HG03571 (cell line): ENCODE measurements around the gene ANO10.
"Not testable (repeated sequence)": the region's sequence is repeated elsewhere in the genome, so short reads cannot be mapped to it uniquely, and the experiment has no call there.

Source experiments
- ATAC-seq: cut with Tn5 transposase; IDR thresholded peaks from one replicate; pipeline ENCODE4 v1.9.1; 2021; ENCODE audit not compliant: unreplicated experiment

ANO10 gene

DNA sequence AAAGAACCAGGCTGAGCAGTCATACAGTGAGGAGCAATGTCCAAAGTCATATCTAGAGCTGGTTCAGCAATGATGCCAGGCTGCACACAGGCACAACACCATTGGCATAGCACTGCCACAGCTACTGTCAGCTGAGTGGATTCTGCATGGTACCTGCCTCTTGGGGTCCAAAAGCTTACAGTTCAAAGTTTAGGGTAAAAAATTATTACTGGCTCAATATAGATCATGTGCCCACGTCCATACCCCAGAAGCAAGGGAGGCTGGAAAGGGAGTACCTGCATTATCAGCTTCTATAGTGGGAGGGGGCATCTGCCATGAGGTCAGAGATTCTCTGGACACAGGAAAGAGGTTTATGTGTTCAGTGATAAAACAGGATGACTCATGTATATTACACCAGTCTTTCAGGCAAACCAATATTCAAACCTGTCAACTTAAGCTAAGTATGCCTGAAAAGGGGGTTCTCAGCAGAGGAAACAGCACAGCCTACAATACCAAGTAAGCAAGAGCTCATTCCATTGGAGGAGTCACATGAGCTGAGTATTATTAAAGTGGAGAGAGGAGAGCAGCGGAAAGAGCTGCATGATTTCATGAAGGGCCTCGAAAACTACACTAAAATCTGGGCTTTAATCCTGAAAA, 99.0 kb downstream of the ANO10 start:
- ATAC-seq = no peak

GRCh38 chr3:43521941-43522340, 99.9 kb downstream of the ANO10 start:
- ATAC-seq = no peak

DNA sequence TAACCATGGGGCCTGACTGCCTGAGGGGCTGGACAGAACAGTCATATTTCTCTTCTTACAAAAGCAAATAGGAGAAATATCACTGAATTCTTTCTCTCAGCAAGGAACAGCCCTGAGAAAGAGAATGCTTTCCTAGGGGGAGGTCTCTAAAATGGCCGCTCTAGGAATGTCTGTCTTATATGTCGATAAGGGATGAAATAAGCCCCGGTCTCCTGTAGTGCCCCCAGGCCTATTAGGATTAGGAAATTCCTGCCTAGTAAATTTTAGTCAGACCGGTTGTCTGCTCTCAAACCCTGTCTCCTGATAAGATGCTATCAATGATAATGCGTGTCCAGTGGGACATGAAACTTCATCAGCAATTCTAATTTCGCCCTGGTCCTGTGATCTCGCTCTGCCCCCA, 103.3 kb downstream of the ANO10 start:
- ATAC-seq = not testable (repeated sequence)

DNA sequence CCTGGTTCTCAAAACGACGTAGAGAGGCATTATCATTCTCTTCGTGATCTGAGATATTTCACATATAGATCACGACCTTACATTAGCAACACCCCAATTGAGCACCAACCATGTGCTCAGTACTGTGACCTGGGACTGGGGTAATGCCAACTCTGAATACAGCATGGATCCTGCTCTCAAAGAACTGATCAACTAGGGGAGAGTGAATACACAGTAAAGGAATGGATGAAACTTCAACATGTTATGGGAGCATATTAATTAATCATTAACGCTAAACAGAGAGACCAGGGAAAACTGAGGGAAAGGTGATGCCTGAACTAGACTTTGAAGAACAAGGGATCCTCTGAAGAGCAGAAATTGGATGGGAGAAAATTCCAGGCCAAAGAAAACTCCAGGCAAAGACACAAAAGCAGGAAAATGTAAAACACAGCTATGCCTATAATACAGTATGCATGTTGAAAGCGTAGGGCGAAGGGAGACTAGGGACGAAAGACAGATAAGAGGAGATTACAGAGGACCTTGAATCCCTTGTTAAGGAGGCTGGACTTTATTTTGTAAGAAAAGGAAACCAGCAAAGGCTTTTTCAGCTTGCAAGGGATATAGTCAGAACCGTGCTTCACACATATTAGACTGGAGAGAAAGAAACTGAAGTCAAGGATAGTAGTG, 105.7 kb downstream of the ANO10 start:
- no peak for ATAC-seq

DNA sequence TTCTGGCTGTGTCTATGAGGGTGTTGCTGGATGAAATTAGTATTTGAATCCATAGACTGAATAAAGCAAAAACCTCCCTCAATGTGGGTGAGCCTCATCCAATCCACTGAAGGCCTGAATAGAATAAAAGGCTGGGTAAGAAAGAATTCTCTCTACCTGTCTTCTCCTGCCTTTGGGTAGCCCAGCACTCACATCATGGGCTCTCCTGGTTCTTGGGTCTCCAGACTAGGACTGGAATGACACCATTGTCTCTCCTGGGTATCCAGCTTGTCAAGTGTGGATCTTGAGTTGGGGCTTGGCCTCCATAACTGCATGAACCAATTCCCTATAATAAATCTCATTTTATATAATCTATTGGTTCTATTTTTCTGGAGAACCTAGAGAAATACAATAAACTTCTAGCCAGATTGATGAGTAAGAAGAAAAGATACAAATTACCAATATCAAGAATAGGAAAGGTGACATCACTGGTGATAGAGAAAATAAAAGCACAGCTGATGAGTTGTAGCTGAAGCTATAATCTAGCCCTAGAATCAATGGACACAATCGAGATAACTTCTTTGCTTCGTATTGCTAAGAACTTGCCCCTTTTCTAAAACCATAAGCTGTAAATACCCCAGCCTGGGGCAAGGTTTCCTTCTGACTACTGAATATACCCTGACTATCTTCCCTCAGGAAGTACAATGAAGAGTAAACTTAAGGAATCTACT, 106.4 kb downstream of the ANO10 start:
- ATAC-seq = no peak

DNA sequence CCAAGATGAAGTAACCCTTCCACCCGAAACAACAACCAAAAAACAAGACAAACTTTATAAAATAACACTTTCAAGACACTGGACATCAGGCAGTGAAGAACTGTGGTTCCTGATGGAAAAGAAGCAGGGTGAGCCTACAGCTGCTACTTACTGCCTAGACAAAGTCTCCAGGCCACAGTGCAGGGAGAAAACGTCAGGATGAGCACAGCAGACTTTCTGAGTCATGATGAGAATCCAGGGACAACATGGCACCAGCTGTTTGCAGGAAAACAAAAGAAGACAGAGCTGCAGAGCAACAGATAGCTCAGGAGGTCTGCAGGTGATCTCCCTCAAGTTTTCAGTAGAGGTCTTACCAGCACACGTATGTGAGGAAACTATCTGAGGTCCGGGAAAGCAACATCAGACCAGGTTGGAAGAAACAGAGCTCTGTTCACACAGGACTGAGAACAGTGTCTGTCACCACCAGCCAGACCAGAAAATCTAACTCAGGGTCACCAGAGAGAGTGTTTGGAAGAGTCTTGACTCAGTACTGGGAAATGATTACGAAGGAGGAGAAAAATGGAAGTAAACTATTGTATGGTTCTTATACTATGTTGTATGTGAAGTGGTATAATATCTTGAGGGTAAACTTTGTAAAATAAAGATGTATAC, 108.9 kb downstream of the ANO10 start:
- no peak for ATAC-seq

- no peak for ATAC-seq
These were observed 115.2 kb downstream of the ANO10 start for GRCh38 chr3:43506644-43507043.

GRCh38 chr3:43505351-43505750, 116.5 kb downstream of the ANO10 start:
- no peak for ATAC-seq

GRCh38 chr3:43503067-43503728, 118.6 kb downstream of the ANO10 start:
- ATAC-seq = no peak

- ATAC-seq = no peak
These were observed 122.6 kb downstream of the ANO10 start for GRCh38 chr3:43499256-43499655.

DNA sequence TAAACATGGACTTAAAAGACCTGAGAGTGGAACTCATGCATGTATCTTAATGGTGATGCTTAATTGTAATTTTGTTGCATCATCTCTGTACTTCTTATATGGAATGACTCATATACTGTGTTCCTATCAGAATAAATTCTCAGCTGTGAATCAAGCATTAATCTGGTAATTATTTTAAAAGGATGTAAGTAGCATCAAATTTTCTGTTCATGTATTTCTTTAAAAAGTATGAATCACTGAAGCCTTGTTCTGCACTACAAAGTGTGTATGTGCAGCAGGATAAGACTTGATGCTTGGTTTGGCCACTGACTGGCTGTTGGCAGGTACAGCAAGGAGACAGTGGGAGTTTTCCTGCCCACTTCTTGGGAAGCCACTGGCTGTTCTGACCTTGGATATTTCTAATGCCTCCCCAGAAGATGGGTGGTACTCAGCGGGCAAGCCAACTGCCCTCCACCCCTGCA, 123.9 kb downstream of the ANO10 start:
- ATAC-seq = no peak

DNA sequence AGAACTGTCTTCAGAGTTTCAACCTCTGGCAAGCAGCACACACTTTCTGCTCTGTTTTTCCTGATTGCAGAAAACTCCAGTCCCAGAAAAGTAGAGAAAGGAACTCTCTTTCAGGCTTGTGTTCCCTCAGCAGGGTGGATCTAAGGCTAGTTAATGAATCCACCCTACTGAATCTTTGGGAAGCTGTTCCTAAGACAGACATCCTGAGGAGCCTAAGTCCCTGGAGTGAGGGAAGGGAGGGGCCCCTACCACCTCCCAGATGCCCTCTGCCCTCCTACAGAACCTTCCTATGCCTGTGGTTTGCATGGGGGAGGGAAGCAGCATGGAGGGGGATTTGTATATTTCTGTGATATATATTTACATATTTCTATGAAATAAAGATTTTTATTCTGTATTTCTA, 124.4 kb downstream of the ANO10 start:
- no peak for ATAC-seq

DNA sequence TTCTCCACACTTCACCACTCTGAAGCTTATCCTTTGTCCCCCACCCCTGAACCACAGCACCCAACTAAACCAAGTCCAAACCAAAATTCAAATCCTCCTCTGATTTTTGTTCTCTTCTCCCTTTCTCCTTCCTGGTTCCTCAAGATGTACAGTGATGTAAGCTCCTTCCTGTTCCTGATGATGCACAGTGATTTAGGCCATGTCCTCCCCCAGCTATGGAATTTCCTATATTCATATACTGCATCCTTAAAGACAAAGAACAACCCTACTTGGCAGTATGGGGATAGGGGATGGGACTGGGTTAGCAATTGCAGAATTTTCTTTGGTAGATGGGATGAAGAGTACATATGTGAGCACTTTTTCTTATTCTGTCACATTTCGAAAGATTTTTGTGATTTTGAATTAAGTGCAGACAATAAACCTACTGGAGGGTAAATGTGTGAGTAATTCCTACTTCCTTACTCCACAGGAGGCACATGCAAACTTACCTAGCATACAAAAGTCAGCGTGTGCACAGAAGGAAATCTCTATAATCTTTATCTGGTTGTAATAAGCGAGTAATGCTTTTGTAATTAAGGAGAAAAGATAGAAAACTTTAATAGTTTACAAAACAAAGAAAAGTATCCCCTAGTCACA, 125.0 kb downstream of the ANO10 start:
- ATAC-seq = no peak

DNA sequence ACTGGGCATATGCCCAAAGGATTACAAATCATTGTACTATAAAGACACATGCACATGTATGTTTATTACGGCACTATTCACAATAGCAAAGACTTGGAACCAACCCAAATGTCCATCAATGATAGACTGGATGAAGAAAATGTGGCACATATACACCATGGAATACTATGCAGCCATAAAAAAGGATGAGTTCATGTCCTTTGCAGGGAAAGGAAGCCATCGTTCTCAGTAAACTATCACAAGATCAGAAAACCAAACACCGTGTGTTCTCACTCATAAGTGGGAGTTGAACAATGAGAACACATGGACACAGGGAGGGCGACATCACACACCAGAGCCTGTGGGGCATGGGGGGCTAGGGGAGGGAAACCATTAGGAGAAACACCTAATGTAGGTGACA, 128.9 kb downstream of the ANO10 start:
- not testable (repeated sequence) for ATAC-seq

- ATAC-seq = not testable (repeated sequence)
These were observed 130.0 kb downstream of the ANO10 start for GRCh38 chr3:43491807-43492206.

DNA sequence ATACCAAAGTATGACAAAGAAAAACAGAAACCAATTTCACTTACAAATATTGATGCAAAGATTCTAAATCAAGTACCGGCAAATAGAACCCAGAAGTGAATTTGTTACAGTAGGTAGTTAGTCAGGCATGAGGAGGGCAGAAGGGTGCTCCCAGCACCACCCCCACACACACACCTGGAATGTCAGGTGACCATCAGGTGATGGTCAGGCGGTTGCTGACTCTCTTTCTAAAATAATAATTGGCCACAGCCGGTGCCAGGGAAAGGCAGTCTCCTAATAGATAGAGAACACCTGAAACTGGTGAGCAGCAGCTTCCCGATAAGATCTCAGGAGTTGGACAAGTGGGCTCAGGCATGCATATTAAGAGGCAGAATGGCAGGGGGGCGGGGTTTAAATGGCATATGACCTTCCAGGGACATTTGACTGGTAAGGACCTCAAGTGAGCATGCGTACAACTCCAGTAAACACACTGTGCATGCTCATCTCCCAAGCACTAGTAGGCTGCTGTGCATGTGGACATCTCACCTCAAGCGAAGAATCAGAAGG, 131.1 kb downstream of the ANO10 start:
- ATAC-seq = no peak

- ATAC-seq = no peak
These were observed 131.9 kb downstream of the ANO10 start for GRCh38 chr3:43489930-43490329.

GRCh38 chr3:43485931-43486330, 135.9 kb downstream of the ANO10 start:
- ATAC-seq = no peak

DNA sequence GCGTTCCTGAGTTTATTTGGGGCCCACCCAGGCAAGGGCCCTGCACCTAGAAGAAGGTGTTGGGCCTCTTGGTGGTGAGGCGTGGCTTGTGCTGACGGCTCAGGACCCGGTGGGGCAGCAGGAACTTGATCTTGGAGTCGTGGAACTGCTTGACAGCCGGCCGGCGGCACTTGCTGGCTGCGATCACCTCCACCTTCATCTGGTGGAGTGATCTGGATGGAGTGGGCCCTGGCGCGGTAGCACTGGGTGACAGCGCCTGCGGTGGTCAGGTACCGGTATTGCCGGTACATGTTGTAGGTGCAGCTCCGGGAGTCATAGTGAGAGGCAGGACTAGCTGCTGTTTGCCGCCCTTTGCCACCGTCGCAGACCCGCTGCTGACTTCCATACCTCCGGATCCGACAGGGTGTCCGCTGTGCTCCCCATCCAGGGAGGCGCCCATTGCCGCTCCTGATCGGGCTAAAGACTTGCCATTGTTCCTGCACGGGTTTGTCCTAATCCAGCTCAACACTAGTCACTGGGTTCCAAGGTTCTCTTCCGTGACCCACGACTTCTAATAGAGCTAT, 136.8 kb downstream of the ANO10 start:
- no peak for ATAC-seq

GRCh38 chr3:43481375-43481774, 140.4 kb downstream of the ANO10 start:
- no peak for ATAC-seq
